ENCODE results near the gene SYNPR. TPM values are rescaled to one million over a fixed set of nuclear protein-coding genes. Genes with fewer than 3 reads are reported as not detected.

SYNPR gene
- total and polyA plus RNA-seq, 12 donors: 0.01 to 0.71 (median 0.43) TPM; not detected in 7

GRCh38 chr3:63662500-63662899 lies 384.4 kb downstream of the SYNPR start:
- intact Hi-C loops (cut with DNase I): no loop called here
- H3K9me3 ChIP-seq: no peaks in the 10 kb centered on the region
- no peaks in the 10 kb centered on the region for H3K36me3 ChIP-seq
- no peak for ATAC-seq
- no peak for TF ChIP-seq CTCF (IDR thresholded peaks at IDR 0.05)
- no peak overlapping the region for H3K4me3 ChIP-seq
- no peaks in the 10 kb centered on the region for H3K27me3 ChIP-seq
- H3K27ac ChIP-seq: no peak overlapping the region
- no peak for DNase-seq
- H3K4me1 ChIP-seq: no peaks in the 10 kb centered on the region

All from heart right ventricle (tissue), 16 donors.